Kidney capillary endothelial cell (primary cell): ENCODE results near the gene CDC42SE1.

Experiments used
- DNase-seq: peaks from one replicate; pipeline ENCODE4 v3.0.0-alpha.2; 2018; ENCODE audit warnings: low spot score

The CDC42SE1 gene

DNA sequence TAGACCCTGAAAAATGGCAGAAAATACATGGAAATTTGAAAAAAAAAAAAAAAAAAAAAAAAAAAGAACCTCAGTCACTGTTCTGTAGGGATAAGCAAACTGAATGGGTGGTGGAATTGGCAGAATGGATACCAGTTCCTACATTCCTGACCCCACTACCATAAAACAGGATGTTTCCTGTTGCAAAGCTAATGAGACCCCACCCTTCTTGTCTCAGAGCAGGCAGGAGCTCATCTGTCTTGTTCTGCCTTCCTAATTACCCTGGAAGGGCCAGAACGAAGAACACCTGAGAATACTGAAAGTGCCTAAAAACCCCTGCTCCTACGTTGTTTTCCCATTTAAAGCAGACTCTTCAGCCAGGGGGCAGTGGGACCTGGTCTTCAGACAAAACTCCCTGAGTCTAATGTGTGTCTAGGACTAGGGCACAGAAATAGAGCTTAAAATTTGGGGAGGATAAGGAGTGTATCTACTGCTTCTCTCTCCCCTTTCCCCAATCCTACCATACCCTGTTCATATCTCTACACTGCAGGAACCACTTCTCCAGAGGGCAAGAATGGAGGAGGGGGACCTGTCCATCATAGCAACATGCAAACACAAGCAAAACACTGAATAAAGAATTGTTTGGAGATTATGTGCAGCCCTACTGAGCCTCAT lies 7.9 kb downstream of the CDC42SE1 start:
- DNase-seq = no peak

DNA sequence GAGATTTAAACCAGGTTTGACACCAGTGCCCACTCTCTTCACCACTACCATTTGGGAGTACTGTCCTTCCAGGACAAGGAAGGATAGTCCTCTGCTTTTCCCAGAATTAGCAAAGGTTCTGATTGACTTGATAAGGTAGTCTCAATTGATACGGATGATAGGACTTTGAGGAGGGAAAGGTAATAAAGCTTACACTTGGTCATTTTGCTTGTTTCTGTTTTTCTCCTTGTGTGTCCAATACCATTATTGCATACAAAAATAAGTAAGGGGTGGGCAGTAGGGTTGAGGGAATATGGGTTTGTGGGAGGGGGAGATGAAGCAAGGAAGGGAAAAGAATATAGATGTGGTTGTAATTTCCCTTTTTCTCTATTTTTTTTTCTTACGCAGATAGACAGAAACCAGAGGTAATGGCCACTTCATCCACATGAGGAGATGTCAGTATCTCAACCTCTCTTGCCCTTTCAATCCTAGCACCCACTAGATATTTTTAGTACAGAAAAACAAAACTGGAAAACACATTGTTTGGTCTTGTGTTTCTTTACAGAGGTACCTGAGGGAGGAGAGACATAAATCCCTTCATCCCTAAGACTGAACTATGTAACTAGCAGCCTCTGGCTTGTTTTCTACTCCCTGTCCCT lies 9.3 kb downstream of the CDC42SE1 start:
- DNase-seq = no peak

DNA sequence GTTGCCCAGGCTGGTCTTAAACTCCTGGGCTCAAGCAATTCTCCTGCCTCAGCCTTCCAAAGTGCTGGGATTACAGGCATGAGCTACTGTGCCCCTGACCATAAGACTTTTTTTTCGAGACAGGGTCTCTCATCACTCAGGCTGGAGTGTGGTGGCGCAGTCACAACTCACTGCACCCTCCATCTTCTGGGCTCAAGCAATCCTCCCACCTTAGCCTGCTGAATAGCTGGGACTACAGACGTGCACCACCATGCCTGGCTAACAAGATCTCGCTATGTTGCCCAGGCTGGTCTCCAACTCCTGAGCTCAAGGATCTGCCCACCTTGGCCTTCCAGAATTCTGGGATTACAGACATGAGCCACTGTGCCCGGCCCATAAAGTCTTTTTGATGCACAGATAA lies 10.0 kb downstream of the CDC42SE1 start:
- no peak for DNase-seq

DNA sequence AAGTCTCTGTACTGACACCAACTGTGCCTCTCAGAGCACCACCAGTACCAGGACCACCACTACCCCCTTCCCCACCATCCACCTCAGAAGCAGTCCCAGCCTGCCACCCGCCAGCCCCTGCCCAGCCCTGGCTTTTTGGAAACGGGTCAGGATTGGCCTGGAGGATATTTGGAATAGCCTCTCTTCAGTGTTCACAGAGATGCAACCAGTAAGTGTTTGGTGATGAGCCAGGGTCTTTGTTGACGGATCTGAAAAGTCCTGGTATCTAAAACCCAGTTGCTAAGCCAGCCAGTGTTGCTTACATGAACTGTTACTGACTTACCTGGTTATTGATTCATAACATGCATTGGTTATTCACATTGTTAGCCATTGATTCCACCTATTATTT lies 10.8 kb downstream of the CDC42SE1 start:
- no peak for DNase-seq

DNA sequence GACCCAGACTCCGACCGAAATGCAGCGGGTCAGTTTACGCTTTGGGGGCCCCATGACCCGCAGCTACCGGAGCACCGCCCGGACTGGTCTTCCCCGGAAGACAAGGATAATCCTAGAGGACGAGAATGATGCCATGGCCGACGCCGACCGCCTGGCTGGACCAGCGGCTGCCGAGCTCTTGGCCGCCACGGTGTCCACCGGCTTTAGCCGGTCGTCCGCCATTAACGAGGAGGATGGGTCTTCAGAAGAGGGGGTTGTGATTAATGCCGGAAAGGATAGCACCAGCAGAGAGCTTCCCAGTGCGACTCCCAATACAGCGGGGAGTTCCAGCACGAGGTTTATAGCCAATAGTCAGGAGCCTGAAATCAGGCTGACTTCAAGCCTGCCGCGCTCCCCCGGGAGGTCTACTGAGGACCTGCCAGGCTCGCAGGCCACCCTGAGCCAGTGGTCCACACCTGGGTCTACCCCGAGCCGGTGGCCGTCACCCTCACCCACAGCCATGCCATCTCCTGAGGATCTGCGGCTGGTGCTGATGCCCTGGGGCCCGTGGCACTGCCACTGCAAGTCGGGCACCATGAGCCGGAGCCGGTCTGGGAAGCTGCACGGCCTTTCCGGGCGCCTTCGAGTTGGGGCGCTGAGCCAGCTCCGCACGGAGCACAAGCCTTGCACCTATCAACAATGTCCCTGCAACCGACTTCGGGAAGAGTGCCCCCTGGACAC lies 11.3 kb downstream of the CDC42SE1 start:
- peak; percentile 71 for DNase-seq

DNA sequence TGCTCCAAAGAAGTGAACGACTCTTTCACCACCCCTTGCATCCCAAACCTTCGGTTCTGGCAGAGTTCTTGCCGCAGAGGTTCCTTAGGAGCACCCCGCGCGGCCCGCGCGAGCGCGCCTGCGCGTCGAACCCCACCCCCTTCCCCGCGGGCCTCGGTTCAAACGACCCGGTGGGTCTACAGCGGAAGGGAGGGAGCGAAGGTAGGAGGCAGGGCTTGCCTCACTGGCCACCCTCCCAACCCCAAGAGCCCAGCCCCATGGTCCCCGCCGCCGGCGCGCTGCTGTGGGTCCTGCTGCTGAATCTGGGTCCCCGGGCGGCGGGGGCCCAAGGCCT lies 11.9 kb downstream of the CDC42SE1 start, which contains the start of gene C1orf56:
C1orf56 (plus strand) TSS at position 161 of the 334 bp plus-strand sequence; CDS start at position 258, 97 bp downstream.
- DNase-seq = no peak

DNA sequence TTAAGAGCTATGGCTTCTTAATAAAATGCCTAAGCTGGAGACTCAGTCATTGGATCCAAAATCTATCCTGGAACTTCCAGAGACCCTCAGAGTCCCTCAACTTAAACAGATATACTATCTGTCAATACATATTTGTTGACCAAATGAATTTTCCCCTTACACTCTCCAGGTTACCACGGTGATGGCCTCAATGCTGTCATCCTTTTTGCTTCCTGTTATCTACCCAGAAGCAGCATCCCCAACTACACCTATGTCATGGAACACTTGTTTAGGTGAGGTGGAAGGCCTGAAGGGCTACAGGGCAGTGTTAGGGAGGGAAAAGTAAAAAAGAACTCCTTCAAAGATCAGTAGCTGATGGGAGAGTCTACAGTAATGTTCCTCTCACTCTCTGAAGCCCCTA lies 16.3 kb downstream of the CDC42SE1 start:
- no peak for DNase-seq

DNA sequence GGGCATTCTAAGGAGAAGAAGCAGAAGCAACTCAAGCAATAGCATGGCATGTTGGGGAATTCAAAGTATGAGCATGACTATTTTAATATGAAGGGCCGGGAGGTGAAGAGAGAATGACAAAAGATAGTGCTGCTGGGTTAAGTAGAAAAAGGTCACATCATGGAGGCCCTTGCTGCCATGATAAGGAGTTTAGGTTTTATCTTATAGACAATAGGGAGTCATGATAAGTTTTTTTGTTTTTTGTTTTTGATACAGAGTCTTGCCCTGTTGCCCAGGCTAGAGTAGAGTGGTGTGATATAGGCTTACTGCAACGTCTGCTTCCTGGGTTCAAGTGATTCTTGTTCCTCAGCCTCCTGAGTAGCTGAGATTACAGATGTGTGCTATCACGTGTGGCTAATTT lies 19.9 kb downstream of the CDC42SE1 start:
- DNase-seq = no peak

DNA sequence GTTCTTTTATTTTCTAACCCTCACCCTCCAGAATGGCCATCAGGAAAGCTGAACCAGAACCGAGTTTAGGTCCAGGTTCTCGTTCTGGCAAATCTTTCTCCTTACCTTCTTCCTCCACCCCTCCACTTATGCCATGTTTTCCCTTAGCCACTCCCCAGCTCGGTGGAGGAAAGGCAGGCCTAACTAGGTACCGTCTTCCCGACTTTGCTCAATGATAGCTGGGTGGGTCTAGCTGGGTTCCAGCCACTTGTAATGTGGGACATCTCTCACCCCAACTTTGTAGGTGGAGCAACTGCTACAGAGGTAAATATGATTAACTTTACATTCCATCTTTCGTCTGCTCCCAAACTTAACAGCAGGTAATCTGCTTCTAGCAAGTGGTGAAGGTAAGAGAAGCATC lies 22.4 kb downstream of the CDC42SE1 start:
- DNase-seq = no peak

DNA sequence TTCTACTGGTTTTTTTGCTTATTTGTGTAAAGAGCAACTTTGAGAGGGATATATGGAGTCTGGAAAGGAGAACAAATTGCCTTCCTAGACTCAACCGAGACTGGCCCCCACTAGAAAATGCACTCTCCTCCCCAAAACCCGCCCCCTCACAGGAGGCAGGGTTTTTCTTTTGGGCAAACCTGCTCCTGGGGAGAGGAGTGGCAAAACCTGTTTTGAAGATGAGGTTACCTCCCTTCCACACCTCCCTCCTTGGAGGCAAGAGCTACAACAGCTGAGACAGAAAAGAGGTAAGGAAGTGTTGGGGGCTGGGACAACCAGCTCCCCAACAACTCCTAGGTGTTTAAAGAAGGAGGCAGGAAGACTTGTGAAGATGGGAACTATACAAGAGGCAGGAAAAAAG lies 23.1 kb downstream of the CDC42SE1 start, which contains the start of gene BNIPL:
BNIPL (plus strand) TSS at position 231 of the 400 bp plus-strand sequence; CDS start at position 371, 140 bp downstream.
- no peak for DNase-seq

DNA sequence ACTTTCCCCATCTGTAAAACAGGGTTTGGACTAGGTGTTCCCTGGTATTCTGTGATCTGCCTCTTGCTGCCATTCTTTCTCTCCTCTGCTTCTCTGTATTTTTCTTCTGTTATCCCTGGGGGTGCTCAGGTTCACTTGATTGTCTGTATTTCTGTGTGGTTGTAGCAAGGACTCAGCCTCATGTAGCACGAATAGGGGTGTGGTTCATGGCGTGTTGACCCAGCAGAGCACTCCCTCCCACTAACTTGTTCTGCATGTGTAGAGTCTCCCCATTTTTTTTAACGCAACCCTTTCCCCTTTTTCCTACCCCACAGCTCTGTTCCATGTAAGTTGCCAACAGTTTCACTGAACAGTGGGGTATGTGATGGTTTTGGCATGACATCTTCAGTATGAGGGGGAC lies 24.3 kb downstream of the CDC42SE1 start:
- no peak for DNase-seq

DNA sequence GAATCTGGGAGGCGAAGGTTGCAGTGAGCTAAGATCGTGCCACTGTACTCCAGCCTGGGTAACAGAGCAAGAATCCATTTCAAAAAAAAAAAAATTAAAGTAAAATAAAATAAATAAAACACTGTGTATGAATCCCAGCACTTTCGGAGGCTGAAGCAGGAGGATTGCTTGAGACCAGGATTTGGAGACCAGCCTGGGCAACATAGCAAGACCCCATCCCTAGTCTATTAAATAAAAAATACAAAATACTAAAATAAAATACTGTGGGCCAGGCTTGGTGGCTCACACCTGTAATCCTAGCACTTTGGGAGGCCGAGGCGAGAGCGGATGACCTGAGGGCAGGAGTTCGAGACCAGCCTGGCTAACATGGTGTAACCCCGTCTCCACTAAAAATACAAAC lies 27.3 kb downstream of the CDC42SE1 start:
- DNase-seq = no peak

DNA sequence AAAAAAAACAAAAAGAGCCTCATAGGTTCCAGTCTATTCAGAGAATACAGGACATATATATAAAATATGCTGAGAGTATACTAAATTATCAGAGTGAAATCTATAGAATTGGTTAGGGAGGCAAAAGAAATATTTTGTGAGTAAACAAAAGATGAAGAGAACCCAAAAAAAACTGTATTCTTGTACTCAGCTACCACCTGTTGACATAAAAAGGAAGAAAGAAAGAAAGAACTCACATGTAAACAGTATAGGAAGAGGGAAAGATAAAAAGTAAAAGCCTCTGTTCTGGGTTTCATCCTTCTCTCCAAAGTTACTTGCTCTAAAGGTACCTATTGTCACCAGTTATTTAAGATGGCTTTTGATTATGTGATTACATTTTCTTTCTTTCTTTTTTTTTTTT lies 33.0 kb downstream of the CDC42SE1 start:
- no peak for DNase-seq

DNA sequence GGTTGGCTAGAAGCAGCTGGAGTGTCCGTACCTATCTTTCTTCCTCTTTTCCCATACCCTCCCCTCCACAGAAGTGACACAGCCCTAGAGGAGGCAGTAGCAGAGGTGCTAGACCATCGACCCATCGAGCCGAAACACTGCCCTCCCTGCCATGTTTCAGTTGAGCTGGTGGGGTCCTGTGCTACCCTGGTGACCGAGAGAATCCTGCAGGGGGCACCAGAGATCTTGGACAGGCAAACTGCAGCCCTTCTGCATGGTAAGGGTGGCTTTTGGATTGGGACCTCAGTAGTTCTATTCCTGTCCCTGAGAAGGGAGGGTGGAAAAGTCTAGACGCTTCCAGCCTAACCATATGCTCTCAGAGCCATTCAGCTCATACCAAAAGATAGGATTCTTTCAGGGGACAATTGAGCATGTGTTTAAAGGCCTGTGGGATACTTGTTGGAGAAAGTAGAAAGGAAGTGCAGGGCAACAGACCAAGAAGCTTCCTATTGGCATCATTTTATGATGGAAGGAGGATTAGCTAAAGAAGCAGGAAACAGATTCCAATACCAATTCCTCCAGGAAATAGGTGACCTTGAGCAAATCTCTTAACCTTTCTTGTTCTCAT lies 34.8 kb downstream of the CDC42SE1 start:
- DNase-seq = peak; percentile 39

DNA sequence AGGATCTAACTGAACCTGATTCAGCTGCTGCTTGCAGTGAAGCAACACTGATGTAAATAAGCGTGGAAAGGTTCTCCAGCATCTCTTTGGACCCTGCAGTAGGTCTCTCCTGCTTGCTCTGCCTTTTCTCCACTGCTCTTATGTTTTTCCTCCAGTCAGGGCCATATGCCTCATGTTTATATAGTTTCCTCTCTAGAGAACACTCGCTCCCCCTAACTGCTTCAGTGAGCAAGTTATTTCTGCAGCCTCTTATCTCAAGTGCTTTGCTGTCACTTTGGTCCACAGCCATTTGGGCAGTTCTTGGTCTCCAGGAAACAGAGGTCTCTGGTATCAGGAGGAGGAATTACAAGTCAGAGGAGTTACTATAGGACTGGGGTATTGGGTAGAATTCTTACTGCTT lies 45.9 kb downstream of the CDC42SE1 start:
- DNase-seq = no peak

DNA sequence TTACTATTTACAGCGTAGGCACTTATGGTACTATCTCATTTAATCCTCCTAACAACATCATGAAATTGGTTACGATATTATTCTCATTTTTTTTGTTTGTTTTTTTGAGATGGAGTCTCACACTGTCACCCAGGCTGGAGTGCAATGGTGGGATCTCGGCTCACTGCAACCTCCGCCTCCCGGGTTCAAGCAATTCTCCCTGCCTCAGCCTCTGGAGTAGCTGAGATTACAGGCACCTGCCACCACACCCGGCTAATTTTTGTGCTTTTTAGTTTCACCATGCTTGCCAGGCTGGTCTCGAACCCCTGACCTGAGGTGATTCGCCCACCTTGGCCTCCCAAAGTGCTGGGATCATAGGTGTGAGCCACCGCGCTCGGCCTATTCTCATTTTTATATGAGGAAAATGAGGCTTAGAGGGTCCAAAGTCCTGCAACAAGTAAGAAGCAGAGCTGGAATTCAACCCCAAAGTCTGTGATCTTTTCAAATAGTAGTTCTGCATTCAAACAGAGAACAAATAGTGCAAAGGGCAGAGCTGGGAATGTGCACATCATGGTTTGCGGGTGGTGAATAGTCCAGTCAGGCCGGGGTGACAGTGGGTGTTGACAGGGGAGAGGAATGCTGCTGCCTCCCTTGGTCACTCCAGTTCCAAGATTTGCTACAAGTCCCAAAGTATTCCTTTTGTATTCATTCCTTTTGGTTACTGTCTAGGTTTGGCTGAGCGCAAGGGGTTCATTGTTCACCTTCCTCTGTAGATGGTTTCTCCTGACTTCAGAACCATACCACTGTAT lies 46.5 kb downstream of the CDC42SE1 start:
- no peak for DNase-seq

DNA sequence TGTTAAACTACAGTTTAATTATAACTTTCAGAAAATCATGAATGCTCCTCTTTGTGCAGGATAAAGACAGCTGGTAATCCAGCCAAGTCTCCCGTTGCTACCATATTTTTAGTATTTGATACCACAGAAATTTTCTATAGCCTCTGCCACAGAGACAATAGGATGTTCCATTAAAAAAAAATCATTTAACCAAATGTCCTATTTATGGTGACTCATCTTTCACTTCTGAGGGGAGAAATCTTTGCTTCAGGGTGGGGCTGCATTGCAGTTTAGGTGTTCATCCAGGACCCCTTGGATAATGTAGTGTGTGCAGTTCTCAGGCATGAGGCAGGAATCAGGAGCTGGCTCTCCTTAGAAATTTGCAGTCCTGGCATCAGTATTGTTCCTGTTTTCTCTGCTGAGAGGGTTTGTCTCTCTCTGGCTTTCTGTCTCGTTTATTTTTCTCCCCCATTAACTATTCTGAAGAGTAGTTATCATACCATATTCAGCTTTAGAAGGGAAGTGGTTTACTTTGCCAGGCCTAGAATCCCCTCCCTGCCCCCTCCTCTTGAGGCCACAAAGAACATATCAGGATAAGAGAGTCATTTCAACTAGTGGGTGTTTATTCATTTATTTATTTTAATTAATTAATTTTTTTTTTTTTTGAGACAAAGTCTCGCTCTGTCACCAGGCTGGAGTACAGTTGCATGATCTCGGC lies 48.1 kb downstream of the CDC42SE1 start:
- DNase-seq = no peak

DNA sequence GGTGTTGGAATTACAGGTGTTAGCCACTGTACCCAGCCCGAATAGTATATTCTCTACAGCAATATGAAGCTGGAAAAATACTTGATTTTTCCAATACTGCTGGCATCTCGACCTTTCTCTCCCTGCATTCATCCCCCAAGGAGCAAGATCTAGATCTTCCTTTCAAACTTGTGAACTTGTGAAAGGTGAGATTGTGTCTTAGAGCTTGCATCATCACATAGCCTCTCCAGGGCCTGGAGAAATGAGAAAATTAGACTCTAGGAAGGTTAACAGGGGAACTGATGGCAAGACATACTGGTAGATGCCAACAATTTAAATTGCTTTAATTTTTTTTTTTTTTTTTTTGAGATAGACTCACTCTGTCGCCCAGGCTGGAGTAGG lies 49.1 kb downstream of the CDC42SE1 start:
- DNase-seq = no peak

DNA sequence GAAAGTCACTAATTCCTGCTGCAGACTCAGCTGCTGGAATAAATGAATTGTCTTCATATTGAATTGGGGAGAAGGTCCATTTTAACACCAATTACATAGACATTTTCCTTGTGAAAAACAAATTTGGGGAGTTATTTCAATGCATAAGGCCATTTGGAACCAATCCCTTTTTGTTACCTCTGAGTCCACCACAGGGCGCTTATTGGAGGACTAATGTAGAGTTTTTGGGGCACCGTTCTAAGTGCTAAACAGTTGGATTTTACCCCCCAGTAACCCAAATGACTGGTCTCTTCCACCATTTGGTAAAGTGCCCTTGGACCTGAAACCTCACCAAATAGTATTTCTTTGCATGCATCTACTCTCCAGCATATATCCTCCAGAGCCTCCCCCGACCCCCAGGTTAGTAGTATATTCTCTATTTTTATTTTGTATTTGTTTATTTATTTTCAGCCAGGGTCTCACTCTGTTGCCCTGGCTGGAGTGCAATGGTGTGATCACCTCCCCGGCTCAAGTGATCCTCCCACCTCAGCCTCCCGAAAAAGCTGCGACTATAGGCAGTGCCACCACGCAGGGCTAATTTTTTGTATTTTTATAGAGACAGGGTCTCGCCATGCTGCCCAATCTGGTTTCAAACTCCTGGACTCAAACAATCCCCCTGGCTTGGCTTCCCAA lies 49.6 kb downstream of the CDC42SE1 start:
- no peak for DNase-seq

DNA sequence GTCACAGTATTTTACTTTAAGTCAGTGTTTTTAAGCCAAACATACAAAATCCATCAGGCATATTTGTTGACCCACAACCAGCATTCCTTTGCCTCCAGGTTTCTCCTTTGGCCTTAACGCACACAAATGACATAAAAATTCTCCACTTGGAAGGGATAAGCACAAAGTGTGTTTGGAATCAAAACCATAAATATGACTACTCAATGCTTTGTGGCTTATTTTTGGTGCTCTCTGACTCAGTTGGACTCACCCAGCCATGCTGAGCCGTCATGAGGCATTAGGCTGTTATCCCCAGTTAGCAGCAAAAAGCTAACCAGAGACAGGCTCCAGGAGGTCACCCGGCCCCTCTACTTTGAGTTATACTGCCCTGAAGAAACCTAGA lies 50.2 kb downstream of the CDC42SE1 start:
- DNase-seq = no peak
